GM10266 (cell line): ENCODE results near the gene HYAL3.
"Not testable (repeated sequence)": the region's sequence is repeated elsewhere in the genome, so short reads cannot be mapped to it uniquely, and the experiment has no call there.

ENCODE experiments used
- DNase-seq: peaks from one replicate; pipeline ENCODE4 v3.0.0; 2012; ENCODE audit errors: extremely low spot score
- TF ChIP-seq, protein P1 (sequence below): IDR thresholded peaks from 2 replicates; pipeline ENCODE4 v1.5.1; 2012; ENCODE audit warnings: mild to moderate bottlenecking, low read depth; ENCODE audit not compliant: control insufficient read depth, insufficient read depth; ENCODE audit errors: missing control alignments

The HYAL3 gene

GRCh38 chr3:50286322-50287227, 12.6 kb downstream of the HYAL3 start:
- TF ChIP-seq, protein P1, sequence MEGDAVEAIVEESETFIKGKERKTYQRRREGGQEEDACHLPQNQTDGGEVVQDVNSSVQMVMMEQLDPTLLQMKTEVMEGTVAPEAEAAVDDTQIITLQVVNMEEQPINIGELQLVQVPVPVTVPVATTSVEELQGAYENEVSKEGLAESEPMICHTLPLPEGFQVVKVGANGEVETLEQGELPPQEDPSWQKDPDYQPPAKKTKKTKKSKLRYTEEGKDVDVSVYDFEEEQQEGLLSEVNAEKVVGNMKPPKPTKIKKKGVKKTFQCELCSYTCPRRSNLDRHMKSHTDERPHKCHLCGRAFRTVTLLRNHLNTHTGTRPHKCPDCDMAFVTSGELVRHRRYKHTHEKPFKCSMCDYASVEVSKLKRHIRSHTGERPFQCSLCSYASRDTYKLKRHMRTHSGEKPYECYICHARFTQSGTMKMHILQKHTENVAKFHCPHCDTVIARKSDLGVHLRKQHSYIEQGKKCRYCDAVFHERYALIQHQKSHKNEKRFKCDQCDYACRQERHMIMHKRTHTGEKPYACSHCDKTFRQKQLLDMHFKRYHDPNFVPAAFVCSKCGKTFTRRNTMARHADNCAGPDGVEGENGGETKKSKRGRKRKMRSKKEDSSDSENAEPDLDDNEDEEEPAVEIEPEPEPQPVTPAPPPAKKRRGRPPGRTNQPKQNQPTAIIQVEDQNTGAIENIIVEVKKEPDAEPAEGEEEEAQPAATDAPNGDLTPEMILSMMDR = no peak
- DNase-seq = no peak

- DNase-seq = not testable (repeated sequence)
Measured at GRCh38 chr3:50284121-50284520, 15.1 kb downstream of the HYAL3 start.

GRCh38 chr3:50279255-50280016, 19.8 kb downstream of the HYAL3 start:
- no peak for DNase-seq
- TF ChIP-seq, protein P1 = no peak

GRCh38 chr3:50278880-50279224, 20.4 kb downstream of the HYAL3 start, which contains the start of gene LSMEM2:
Gene LSMEM2, plus strand, starts transcription at chr3:50279087. Its CDS starts 27 bp downstream, at chr3:50279114.
- DNase-seq = no peak
- TF ChIP-seq, protein P1 = no peak

- no peak for DNase-seq
- TF ChIP-seq, protein P1 = no peak
Measured at GRCh38 chr3:50278123-50278879, 20.9 kb downstream of the HYAL3 start.

- no peak for DNase-seq
- TF ChIP-seq, protein P1 = no peak
Measured at GRCh38 chr3:50276762-50277101, 22.5 kb downstream of the HYAL3 start.

GRCh38 chr3:50275996-50276761, 23.0 kb downstream of the HYAL3 start:
- no peak for DNase-seq
- TF ChIP-seq, protein P1 = no peak
